ENCODE data around the gene OIP5. TPM values are rescaled to one million over a fixed set of nuclear protein-coding genes. Genes with fewer than 3 reads are reported as not detected.

Gene OIP5
- total and polyA plus RNA-seq, 2 of the 13 experiments (the other 11 are each of a cell fraction or from before 2014, with no cell fraction given): 10.7 to 38.0 TPM

DNA sequence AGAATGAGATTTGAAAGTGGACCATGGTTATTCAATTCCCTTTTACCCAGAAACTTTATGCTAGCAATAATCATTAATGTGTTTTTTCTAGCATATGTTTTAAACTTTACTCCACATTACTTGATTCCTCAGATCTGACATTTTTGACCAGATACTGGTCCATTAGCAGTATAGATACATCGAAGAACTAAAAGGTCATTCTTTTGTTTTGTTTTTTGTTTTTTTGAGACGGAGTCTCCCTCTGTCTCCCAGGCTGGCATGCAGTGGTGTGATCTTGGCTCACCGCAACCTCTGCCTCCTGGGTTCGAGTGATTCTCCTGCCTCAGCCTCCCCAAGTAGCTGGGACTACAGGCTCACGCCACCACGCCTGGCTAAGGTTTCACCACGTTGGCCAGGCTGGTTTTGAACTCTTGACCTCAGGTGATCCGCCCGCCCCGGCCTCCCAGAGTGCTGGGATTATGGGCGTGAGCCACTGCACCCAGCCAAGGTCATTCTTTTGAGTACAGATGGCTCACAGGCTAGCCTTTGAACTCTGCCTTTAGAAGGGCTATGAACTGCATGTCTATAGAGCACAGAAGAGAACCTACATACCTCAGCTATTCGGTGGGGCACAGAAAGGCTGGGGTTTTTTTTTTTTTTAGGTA is 72.7 kb downstream of the OIP5 start (continued):
- TF ChIP-seq MEIS2 (CRISPR knock-in tag; IDR thresholded peaks at IDR 0.05) (peak; percentile 45; the same call in 1 of the 2 replicates), THYN1 (CRISPR knock-in tag; IDR thresholded peaks at IDR 0.05; ENCODE audit: borderline replicate concordance, low read depth) (no peak), GATAD1 (CRISPR knock-in tag; IDR thresholded peaks at IDR 0.05) (peak; percentile 41), ELF1 (CRISPR knock-in tag; IDR thresholded peaks at IDR 0.05) (peak; percentile 42; the same call in 1 of the 2 replicates), TOE1 (CRISPR knock-in tag; IDR thresholded peaks at IDR 0.05) (peak; percentile 46; the same call in 1 of the 2 replicates), ZKSCAN1 (IDR thresholded peaks at IDR 0.05; ENCODE audit: low read length) (no peak; the same call in 1 of the 2 replicates), ZNF691 (CRISPR knock-in tag; IDR thresholded peaks at IDR 0.05; ENCODE audit: borderline replicate concordance, low read depth) (peak; percentile 66; the same call in 1 of the 2 replicates), TBL1XR1 (IDR thresholded peaks at IDR 0.05; ENCODE audit: borderline replicate concordance, low read length, partially characterized antibody) (peak; percentile 49), SALL1 (CRISPR knock-in tag; IDR thresholded peaks at IDR 0.05) (peak; percentile 99), SALL2 (CRISPR knock-in tag; IDR thresholded peaks at IDR 0.05) (0 out of 2 replicates have a peak, but pooled peaks have one; percentile 42), ZBTB44 (CRISPR knock-in tag; IDR thresholded peaks at IDR 0.05) (no peak), CTCF (CRISPR knock-in tag; IDR thresholded peaks at IDR 0.05) (no peak), MIXL1 (CRISPR knock-in tag; IDR thresholded peaks at IDR 0.05) (peak; percentile 71; the same call in 1 of the 2 replicates), ZNF75D (CRISPR knock-in tag; IDR thresholded peaks at IDR 0.05; ENCODE audit: borderline replicate concordance) (no peak), SAP130 (CRISPR knock-in tag; IDR thresholded peaks at IDR 0.05; ENCODE audit: low read depth) (peak; percentile 89), ZNF264 (CRISPR knock-in tag; IDR thresholded peaks at IDR 0.05) (peak; percentile 89), ZSCAN9 (CRISPR knock-in tag; IDR thresholded peaks at IDR 0.05; ENCODE audit: borderline replicate concordance) (peak; percentile 81)
- TF ChIP-seq, protein P1, sequence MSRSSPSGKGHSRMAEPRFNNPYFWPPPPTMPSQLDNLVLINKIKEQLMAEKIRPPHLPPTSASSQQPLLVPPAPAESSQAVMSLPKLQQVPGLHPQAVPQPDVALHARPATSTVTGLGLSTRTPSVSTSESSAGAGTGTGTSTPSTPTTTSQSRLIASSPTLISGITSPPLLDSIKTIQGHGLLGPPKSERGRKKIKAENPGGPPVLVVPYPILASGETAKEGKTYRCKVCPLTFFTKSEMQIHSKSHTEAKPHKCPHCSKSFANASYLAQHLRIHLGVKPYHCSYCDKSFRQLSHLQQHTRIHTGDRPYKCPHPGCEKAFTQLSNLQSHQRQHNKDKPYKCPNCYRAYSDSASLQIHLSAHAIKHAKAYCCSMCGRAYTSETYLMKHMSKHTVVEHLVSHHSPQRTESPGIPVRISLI (CRISPR knock-in tag; IDR thresholded peaks at IDR 0.05; ENCODE audit: borderline replicate concordance): peak; percentile 90
- TF ChIP-seq, protein P2, sequence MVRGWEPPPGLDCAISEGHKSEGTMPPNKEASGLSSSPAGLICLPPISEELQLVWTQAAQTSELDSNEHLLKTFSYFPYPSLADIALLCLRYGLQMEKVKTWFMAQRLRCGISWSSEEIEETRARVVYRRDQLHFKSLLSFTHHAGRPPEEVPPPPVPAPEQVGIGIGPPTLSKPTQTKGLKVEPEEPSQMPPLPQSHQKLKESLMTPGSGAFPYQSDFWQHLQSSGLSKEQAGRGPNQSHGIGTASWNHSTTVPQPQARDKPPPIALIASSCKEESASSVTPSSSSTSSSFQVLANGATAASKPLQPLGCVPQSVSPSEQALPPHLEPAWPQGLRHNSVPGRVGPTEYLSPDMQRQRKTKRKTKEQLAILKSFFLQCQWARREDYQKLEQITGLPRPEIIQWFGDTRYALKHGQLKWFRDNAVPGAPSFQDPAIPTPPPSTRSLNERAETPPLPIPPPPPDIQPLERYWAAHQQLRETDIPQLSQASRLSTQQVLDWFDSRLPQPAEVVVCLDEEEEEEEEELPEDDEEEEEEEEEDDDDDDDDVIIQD (CRISPR knock-in tag; IDR thresholded peaks at IDR 0.05; ENCODE audit: low read depth): peak; percentile 90
- TF ChIP-seq, protein P3, sequence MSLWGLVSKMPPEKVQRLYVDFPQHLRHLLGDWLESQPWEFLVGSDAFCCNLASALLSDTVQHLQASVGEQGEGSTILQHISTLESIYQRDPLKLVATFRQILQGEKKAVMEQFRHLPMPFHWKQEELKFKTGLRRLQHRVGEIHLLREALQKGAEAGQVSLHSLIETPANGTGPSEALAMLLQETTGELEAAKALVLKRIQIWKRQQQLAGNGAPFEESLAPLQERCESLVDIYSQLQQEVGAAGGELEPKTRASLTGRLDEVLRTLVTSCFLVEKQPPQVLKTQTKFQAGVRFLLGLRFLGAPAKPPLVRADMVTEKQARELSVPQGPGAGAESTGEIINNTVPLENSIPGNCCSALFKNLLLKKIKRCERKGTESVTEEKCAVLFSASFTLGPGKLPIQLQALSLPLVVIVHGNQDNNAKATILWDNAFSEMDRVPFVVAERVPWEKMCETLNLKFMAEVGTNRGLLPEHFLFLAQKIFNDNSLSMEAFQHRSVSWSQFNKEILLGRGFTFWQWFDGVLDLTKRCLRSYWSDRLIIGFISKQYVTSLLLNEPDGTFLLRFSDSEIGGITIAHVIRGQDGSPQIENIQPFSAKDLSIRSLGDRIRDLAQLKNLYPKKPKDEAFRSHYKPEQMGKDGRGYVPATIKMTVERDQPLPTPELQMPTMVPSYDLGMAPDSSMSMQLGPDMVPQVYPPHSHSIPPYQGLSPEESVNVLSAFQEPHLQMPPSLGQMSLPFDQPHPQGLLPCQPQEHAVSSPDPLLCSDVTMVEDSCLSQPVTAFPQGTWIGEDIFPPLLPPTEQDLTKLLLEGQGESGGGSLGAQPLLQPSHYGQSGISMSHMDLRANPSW (CRISPR knock-in tag; IDR thresholded peaks at IDR 0.05; ENCODE audit: borderline replicate concordance): peak; percentile 68; the same call in 1 of the 2 replicates
